Measurements from ENCODE around the gene CTRL.
A peak's percentile ranks its signal among the peaks of the same experiment; 100 is the strongest.
"Not testable (repeated sequence)": the region's sequence is repeated elsewhere in the genome, so short reads cannot be mapped to it uniquely, and the experiment has no call there.

The CTRL gene

GRCh38 chr16:67931712-67932461 lies at the start of gene CTRL:
TSS of gene CTRL (minus strand) at chr16:67931862. CDS start at chr16:67931852, 10 bp downstream.
- no peak for DNase-seq (ENCODE audit: low read depth in 3 of 3)

GRCh38 chr16:67979955-67980678 lies 48.5 kb upstream of the CTRL start, which contains the start of gene DPEP3:
TSS of gene DPEP3 (minus strand) at chr16:67980499. CDS start at chr16:67980380, 119 bp downstream.
- DNase-seq (ENCODE audit: low read depth in 3 of 3) = no peak

GRCh38 chr16:67977469-67978227 lies 46.0 kb upstream of the CTRL start:
- no peak for DNase-seq (ENCODE audit: low read depth in 3 of 3)

GRCh38 chr16:67977005-67977404 lies 45.3 kb upstream of the CTRL start:
- DNase-seq (ENCODE audit: low read depth in 3 of 3) = no peak

- no peak for DNase-seq (ENCODE audit: low read depth in 3 of 3)
Observed at GRCh38 chr16:67976205-67976604, 44.5 kb upstream of the CTRL start.

- DNase-seq (ENCODE audit: low read depth in 3 of 3) = no peak
Observed at GRCh38 chr16:67975321-67976105, 43.9 kb upstream of the CTRL start.

- DNase-seq (ENCODE audit: low read depth in 3 of 3) = not testable (repeated sequence)
Observed at GRCh38 chr16:67972285-67972684, 40.6 kb upstream of the CTRL start.

- no peak for DNase-seq (ENCODE audit: low read depth in 3 of 3)
Observed at GRCh38 chr16:67971111-67971510, 39.4 kb upstream of the CTRL start.

- no peak for DNase-seq (ENCODE audit: low read depth in 3 of 3)
Observed at GRCh38 chr16:67969254-67970039, 37.8 kb upstream of the CTRL start.

GRCh38 chr16:67968400-67969253 lies 37.0 kb upstream of the CTRL start, which contains the start of gene SLC12A4:
TSS of gene SLC12A4 (minus strand) at chr16:67968637. CDS start at chr16:67968553, 84 bp downstream.
- peak; percentile 67 to 76 (median 68) for DNase-seq (ENCODE audit: low read depth in 3 of 3)

GRCh38 chr16:67967958-67968399 lies 36.3 kb upstream of the CTRL start:
- DNase-seq (ENCODE audit: low read depth in 3 of 3) = peak in 1 of 3 experiments; percentile 35

- no peak for DNase-seq (ENCODE audit: low read depth in 3 of 3)
Observed at GRCh38 chr16:67967183-67967957, 35.7 kb upstream of the CTRL start.

- no peak for DNase-seq (ENCODE audit: low read depth in 3 of 3)
Observed at GRCh38 chr16:67966549-67967182, 35.0 kb upstream of the CTRL start.

- no peak for DNase-seq (ENCODE audit: low read depth in 3 of 3)
Observed at GRCh38 chr16:67965668-67966548, 34.2 kb upstream of the CTRL start.

GRCh38 chr16:67964477-67965131 lies 32.9 kb upstream of the CTRL start:
- no peak for DNase-seq (ENCODE audit: low read depth in 3 of 3)

GRCh38 chr16:67963662-67964321 lies 32.1 kb upstream of the CTRL start:
- DNase-seq (ENCODE audit: low read depth in 3 of 3) = no peak

Data from stimulated activated CD4-positive, alpha-beta T cell treated with anti-CD3 and anti-CD28 coated beads, TNF-alpha, amount 100 ng/mL, for 4 hours (primary cell).